ENCODE measurements around the gene GRM7. TPM values are rescaled to one million over a fixed set of nuclear protein-coding genes. Genes with fewer than 3 reads are reported as not detected.

Gene GRM7
- total and polyA plus RNA-seq, 2 experiments from 2014 or later, result 1.7 to 2.7 TPM

DNA sequence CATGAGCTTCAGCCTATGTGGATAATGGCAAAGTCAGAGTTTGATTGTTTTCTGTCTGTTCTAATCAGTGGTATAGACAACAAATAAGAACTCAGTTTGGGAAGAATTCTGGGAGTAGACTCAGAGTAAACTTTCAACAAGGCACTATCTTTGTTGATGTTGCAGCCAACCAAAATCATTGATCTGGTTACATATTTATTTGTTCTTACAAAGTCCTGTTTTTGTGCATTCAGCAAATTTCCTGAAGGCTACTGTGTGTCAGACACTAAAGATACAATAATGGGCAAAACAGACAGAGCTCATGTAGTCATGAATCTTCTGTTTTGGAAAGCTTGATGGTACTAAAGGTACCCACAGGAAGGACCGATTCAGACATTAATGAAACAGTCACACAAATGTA lies 55.0 kb downstream of the GRM7 start:
- no peaks in the 10 kb centered on the region for H3K9me3 ChIP-seq (ENCODE audit: low read depth)
- 94% methylated on average over 1 of the region's 1 CpG for WGBS (ENCODE audit: low lambda C conversion rate, missing lambda C conversion rate)
- H3K9me2 ChIP-seq (replicated peaks; ENCODE audit: insufficient read depth), result no peaks in the 10 kb centered on the region
- H2AFZ ChIP-seq, result no peak overlapping the region
- H3K4me3 ChIP-seq, result no peak overlapping the region
- no peaks in the 10 kb centered on the region for H3K27me3 ChIP-seq
- no peaks in the 10 kb centered on the region for H3K36me3 ChIP-seq (replicated peaks; ENCODE audit: insufficient read depth, low read depth)
- TF ChIP-seq EZH2 (IDR thresholded peaks at IDR 0.05; ENCODE audit: borderline replicate concordance) (no peak), EZH2phosphoT487 (IDR thresholded peaks at IDR 0.05; ENCODE audit: low read depth, severe bottlenecking, unreplicated experiment) (no peak)
- TF ChIP-seq, protein P1, sequence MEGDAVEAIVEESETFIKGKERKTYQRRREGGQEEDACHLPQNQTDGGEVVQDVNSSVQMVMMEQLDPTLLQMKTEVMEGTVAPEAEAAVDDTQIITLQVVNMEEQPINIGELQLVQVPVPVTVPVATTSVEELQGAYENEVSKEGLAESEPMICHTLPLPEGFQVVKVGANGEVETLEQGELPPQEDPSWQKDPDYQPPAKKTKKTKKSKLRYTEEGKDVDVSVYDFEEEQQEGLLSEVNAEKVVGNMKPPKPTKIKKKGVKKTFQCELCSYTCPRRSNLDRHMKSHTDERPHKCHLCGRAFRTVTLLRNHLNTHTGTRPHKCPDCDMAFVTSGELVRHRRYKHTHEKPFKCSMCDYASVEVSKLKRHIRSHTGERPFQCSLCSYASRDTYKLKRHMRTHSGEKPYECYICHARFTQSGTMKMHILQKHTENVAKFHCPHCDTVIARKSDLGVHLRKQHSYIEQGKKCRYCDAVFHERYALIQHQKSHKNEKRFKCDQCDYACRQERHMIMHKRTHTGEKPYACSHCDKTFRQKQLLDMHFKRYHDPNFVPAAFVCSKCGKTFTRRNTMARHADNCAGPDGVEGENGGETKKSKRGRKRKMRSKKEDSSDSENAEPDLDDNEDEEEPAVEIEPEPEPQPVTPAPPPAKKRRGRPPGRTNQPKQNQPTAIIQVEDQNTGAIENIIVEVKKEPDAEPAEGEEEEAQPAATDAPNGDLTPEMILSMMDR (IDR thresholded peaks at IDR 0.05; ENCODE audit: poor library complexity), result no peak
- DNase-seq (ENCODE audit: low spot score), result no peak
- H3K79me2 ChIP-seq, result no peaks in the 10 kb centered on the region
- H3K4me1 ChIP-seq (ENCODE audit: insufficient read depth), result no peaks in the 10 kb centered on the region
- no peak overlapping the region for H3K4me2 ChIP-seq
- no peak overlapping the region for H3K27ac ChIP-seq
- H4K20me1 ChIP-seq (ENCODE audit: insufficient read depth, poor library complexity, severe bottlenecking), result no peaks in the 10 kb centered on the region

GRCh38 chr3:6921066-6921465 lies 60.2 kb downstream of the GRM7 start:
- Histone ChIP-seq H3K9me3 (ENCODE audit: low read depth) (no peaks in the 10 kb centered on the region), H3K36me3 (replicated peaks; ENCODE audit: insufficient read depth, low read depth) (no peaks in the 10 kb centered on the region), H3K27ac (no peak overlapping the region), H3K27me3 (no peaks in the 10 kb centered on the region), H3K4me1 (ENCODE audit: insufficient read depth) (no peaks in the 10 kb centered on the region), H3K79me2 (no peaks in the 10 kb centered on the region), H2AFZ (no peak overlapping the region), H4K20me1 (ENCODE audit: insufficient read depth, poor library complexity, severe bottlenecking) (no peaks in the 10 kb centered on the region), H3K9me2 (replicated peaks; ENCODE audit: insufficient read depth) (no peaks in the 10 kb centered on the region), H3K4me2 (no peak overlapping the region), H3K4me3 (no peak overlapping the region)
- WGBS (ENCODE audit: low lambda C conversion rate, missing lambda C conversion rate), result 58% methylated on average over 8 of the region's 8 CpGs
- TF ChIP-seq, protein P1 (IDR thresholded peaks at IDR 0.05; ENCODE audit: poor library complexity), result no peak
- TF ChIP-seq EZH2phosphoT487 (IDR thresholded peaks at IDR 0.05; ENCODE audit: low read depth, severe bottlenecking, unreplicated experiment) (no peak), EZH2 (IDR thresholded peaks at IDR 0.05; ENCODE audit: borderline replicate concordance) (no peak)
- no peak for DNase-seq (ENCODE audit: low spot score)

DNA sequence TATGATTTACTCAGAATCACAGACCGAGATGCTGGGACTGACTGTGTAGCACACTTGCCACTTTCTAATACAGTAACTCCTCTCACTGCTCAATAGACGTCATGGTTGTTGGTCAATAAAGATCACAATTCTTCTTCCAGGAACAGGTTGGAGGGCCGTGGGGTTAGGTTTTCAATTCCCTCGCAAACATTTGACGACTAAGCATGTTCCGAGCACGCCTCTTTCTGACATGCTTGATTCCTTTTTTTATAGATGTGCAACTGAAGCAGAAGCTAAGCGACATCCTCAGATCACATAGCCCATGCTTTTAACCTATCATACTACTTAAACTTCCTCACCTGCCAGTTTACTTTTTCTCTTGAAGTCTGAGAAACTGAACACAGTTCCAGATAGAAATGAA lies 61.0 kb downstream of the GRM7 start:
- no peak for DNase-seq (ENCODE audit: low spot score)
- TF ChIP-seq EZH2 (IDR thresholded peaks at IDR 0.05; ENCODE audit: borderline replicate concordance) (no peak), EZH2phosphoT487 (IDR thresholded peaks at IDR 0.05; ENCODE audit: low read depth, severe bottlenecking, unreplicated experiment) (no peak)
- TF ChIP-seq, protein P1 (IDR thresholded peaks at IDR 0.05; ENCODE audit: poor library complexity), result no peak
- WGBS (ENCODE audit: low lambda C conversion rate, missing lambda C conversion rate), result 75% methylated on average over 8 of the region's 8 CpGs
- Histone ChIP-seq H4K20me1 (ENCODE audit: insufficient read depth, poor library complexity, severe bottlenecking) (no peaks in the 10 kb centered on the region), H3K9me3 (ENCODE audit: low read depth) (no peaks in the 10 kb centered on the region), H3K9me2 (replicated peaks; ENCODE audit: insufficient read depth) (no peaks in the 10 kb centered on the region), H3K4me1 (ENCODE audit: insufficient read depth) (no peaks in the 10 kb centered on the region), H3K27ac (no peak overlapping the region), H3K4me3 (no peak overlapping the region), H3K27me3 (no peaks in the 10 kb centered on the region), H2AFZ (no peak overlapping the region), H3K79me2 (no peaks in the 10 kb centered on the region), H3K36me3 (replicated peaks; ENCODE audit: insufficient read depth, low read depth) (no peaks in the 10 kb centered on the region), H3K4me2 (no peak overlapping the region)

DNA sequence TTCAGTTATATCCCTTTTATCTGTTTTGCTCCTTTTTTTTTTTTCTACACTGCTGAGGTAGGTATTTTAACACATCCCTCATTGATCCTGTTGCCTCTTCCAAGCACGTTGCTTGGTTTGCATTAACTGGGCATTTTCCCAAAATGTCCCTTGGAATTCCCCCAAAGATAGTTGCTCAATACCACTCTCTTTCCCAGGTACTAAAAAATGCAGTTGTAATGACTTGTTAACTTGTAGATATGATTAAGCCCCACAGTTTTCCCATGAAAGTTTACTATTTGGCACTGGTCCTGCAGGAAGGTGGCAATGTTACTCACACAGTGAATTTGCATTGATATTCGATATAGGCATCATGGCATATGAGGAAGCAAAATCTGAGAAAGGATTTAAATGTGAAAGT lies 67.1 kb downstream of the GRM7 start:
- no peak for DNase-seq (ENCODE audit: low spot score)
- 82% methylated on average over 2 of the region's 2 CpGs for WGBS (ENCODE audit: low lambda C conversion rate, missing lambda C conversion rate)
- H3K27ac ChIP-seq, result no peak overlapping the region

More for the DNA sequence above, 67.1 kb downstream of the GRM7 start:
- Histone ChIP-seq H3K36me3 (replicated peaks; ENCODE audit: insufficient read depth, low read depth) (no peaks in the 10 kb centered on the region), H2AFZ (no peak overlapping the region), H3K4me3 (no peak overlapping the region), H3K79me2 (no peaks in the 10 kb centered on the region), H3K9me2 (replicated peaks; ENCODE audit: insufficient read depth) (no peaks in the 10 kb centered on the region), H3K4me2 (no peak overlapping the region), H3K27me3 (no peaks in the 10 kb centered on the region), H3K9me3 (ENCODE audit: low read depth) (no peaks in the 10 kb centered on the region), H3K4me1 (ENCODE audit: insufficient read depth) (no peaks in the 10 kb centered on the region), H4K20me1 (ENCODE audit: insufficient read depth, poor library complexity, severe bottlenecking) (no peaks in the 10 kb centered on the region)
- TF ChIP-seq EZH2phosphoT487 (IDR thresholded peaks at IDR 0.05; ENCODE audit: low read depth, severe bottlenecking, unreplicated experiment), result no peak
- TF ChIP-seq EZH2 (IDR thresholded peaks at IDR 0.05; ENCODE audit: borderline replicate concordance), result no peak
- TF ChIP-seq, protein P1 (IDR thresholded peaks at IDR 0.05; ENCODE audit: poor library complexity), result no peak
